H1 (cell line): ENCODE measurements around the gene TMTC2. TPM values are rescaled to one million over a fixed set of nuclear protein-coding genes. Genes with fewer than 3 reads are reported as not detected.

ENCODE experiments used
- BCL11A ChIP-seq, 2 experiments: IDR thresholded peaks; one replicate each; pipeline ENCODE4 v1.6.1; 2011; ENCODE audit warnings: low read depth in 2 of 2, low read length in 2 of 2, mild to moderate bottlenecking in 2 of 2
- BRCA1 ChIP-seq: IDR thresholded peaks from 2 replicates; pipeline ENCODE4 v1.6.1; 2012; ENCODE audit warnings: low read depth, low read length, improper control_type of control experiment
- EP300 ChIP-seq, 2 experiments: IDR thresholded peaks; 1 replicate in 1 of 2; 2 replicates in 1 of 2; pipeline ENCODE4 v1.6.1; 2011 to 2012; ENCODE audit warnings: low read depth in 2 of 2, low read length in 2 of 2, mild to moderate bottlenecking in 2 of 2, borderline replicate concordance in 1 of 2, inconsistent platforms in 1 of 2, moderate library complexity in 1 of 2
- GTF2F1 ChIP-seq: IDR thresholded peaks from 2 replicates; pipeline ENCODE4 v1.6.1; 2012; ENCODE audit warnings: low read depth, low read length, improper control_type of control experiment, borderline replicate concordance
- JUND ChIP-seq: IDR thresholded peaks from 2 replicates; pipeline ENCODE4 v1.6.1; 2011; ENCODE audit warnings: mild to moderate bottlenecking, improper control_type of control experiment, low read length
- POU5F1 ChIP-seq: IDR thresholded peaks from 2 replicates; pipeline ENCODE4 v1.6.1; 2011; ENCODE audit warnings: low read depth, mild to moderate bottlenecking, low read length, moderate library complexity
- RNF2 ChIP-seq: fragments of 200-900, 300-1000 bp; sonication (generic); IDR thresholded peaks from 2 replicates; pipeline ENCODE4 v1.7.1; 2016; ENCODE audit warnings: borderline replicate concordance, low read depth, mild to moderate bottlenecking, antibody characterized with exemption, low read length; ENCODE audit not compliant: poor library complexity, severe bottlenecking; ENCODE audit errors: missing control alignments
- polyA plus RNA-seq, 7 experiments: library from polyadenylated mRNA; depleted of rRNA in 3 of 7; stranded (reverse) in 5 of 7; unstranded in 2 of 7; fragments of >200 nt in 5 of 7; fragments of 200-250 nt in 2 of 7; gene quantifications; 1 replicate in 5 of 7; 2 replicates in 1 of 7; 4 replicates in 1 of 7; pipeline versions ENCODE4 v1.2.1 to v1.2.3, GENCODE V29; 2011 to 2013; ENCODE audit warnings: missing spikeins in 2 of 7, mixed read lengths in 2 of 7
- total RNA-seq: library from RNA; stranded (reverse); fragmentation: NEBNext Ultra II Directional; extraction: Animal tissue kit (Norgen Biotek cat#: 25700); gene quantifications from 2 replicates; pipeline ENCODE4 v1.2.1, GENCODE V29; 2021
- TF ChIP-seq, protein P1 (sequence below): fragments of 300-600 bp; sonication (generic); IDR thresholded peaks from 2 replicates; pipeline ENCODE4 v1.7.1; 2012; ENCODE audit warnings: low read length, moderate library complexity, mild to moderate bottlenecking, inconsistent platforms; ENCODE audit not compliant: insufficient replicate concordance

Gene TMTC2
- total and polyA plus RNA-seq, 2 of the 8 experiments (the other 6 are each of a cell fraction or from before 2014, with no cell fraction given) = 2.3 to 3.9 TPM

- TF ChIP-seq, protein P1, sequence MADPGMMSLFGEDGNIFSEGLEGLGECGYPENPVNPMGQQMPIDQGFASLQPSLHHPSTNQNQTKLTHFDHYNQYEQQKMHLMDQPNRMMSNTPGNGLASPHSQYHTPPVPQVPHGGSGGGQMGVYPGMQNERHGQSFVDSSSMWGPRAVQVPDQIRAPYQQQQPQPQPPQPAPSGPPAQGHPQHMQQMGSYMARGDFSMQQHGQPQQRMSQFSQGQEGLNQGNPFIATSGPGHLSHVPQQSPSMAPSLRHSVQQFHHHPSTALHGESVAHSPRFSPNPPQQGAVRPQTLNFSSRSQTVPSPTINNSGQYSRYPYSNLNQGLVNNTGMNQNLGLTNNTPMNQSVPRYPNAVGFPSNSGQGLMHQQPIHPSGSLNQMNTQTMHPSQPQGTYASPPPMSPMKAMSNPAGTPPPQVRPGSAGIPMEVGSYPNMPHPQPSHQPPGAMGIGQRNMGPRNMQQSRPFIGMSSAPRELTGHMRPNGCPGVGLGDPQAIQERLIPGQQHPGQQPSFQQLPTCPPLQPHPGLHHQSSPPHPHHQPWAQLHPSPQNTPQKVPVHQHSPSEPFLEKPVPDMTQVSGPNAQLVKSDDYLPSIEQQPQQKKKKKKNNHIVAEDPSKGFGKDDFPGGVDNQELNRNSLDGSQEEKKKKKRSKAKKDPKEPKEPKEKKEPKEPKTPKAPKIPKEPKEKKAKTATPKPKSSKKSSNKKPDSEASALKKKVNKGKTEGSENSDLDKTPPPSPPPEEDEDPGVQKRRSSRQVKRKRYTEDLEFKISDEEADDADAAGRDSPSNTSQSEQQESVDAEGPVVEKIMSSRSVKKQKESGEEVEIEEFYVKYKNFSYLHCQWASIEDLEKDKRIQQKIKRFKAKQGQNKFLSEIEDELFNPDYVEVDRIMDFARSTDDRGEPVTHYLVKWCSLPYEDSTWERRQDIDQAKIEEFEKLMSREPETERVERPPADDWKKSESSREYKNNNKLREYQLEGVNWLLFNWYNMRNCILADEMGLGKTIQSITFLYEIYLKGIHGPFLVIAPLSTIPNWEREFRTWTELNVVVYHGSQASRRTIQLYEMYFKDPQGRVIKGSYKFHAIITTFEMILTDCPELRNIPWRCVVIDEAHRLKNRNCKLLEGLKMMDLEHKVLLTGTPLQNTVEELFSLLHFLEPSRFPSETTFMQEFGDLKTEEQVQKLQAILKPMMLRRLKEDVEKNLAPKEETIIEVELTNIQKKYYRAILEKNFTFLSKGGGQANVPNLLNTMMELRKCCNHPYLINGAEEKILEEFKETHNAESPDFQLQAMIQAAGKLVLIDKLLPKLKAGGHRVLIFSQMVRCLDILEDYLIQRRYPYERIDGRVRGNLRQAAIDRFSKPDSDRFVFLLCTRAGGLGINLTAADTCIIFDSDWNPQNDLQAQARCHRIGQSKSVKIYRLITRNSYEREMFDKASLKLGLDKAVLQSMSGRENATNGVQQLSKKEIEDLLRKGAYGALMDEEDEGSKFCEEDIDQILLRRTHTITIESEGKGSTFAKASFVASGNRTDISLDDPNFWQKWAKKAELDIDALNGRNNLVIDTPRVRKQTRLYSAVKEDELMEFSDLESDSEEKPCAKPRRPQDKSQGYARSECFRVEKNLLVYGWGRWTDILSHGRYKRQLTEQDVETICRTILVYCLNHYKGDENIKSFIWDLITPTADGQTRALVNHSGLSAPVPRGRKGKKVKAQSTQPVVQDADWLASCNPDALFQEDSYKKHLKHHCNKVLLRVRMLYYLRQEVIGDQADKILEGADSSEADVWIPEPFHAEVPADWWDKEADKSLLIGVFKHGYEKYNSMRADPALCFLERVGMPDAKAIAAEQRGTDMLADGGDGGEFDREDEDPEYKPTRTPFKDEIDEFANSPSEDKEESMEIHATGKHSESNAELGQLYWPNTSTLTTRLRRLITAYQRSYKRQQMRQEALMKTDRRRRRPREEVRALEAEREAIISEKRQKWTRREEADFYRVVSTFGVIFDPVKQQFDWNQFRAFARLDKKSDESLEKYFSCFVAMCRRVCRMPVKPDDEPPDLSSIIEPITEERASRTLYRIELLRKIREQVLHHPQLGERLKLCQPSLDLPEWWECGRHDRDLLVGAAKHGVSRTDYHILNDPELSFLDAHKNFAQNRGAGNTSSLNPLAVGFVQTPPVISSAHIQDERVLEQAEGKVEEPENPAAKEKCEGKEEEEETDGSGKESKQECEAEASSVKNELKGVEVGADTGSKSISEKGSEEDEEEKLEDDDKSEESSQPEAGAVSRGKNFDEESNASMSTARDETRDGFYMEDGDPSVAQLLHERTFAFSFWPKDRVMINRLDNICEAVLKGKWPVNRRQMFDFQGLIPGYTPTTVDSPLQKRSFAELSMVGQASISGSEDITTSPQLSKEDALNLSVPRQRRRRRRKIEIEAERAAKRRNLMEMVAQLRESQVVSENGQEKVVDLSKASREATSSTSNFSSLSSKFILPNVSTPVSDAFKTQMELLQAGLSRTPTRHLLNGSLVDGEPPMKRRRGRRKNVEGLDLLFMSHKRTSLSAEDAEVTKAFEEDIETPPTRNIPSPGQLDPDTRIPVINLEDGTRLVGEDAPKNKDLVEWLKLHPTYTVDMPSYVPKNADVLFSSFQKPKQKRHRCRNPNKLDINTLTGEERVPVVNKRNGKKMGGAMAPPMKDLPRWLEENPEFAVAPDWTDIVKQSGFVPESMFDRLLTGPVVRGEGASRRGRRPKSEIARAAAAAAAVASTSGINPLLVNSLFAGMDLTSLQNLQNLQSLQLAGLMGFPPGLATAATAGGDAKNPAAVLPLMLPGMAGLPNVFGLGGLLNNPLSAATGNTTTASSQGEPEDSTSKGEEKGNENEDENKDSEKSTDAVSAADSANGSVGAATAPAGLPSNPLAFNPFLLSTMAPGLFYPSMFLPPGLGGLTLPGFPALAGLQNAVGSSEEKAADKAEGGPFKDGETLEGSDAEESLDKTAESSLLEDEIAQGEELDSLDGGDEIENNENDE = no peak
- TF ChIP-seq GTF2F1 (no peak), POU5F1 (no peak), BCL11A (IDR thresholded peaks at IDR 0.05; ENCODE audit: low read depth in 2 of 2, low read length in 2 of 2) (no peak), EP300 (IDR thresholded peaks at IDR 0.05; ENCODE audit: borderline replicate concordance in 1 of 2, low read depth in 2 of 2, low read length in 2 of 2) (no peak), BRCA1 (no peak), JUND (no peak), RNF2 (no peak)
These were observed 70.4 kb downstream of the TMTC2 start (continued) for GRCh38 chr12:82757059-82757458.
